ENCODE measurements around the gene ABCD3.

DNA sequence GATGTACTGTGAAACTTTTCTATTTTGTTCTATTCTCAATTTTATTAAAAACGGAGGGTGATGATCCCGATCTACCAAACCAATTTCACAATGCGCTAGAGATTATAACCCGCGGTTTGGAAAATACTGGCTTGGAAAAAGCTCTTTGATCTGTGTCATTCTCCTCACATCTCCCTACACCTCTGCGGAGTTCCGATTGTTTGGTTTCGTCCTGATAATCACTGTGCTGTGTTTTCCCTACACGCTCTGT, 536 bp upstream of the ABCD3 start:
- TF ChIP-seq CTCF (conservative IDR thresholded peaks at IDR 0.05; ENCODE audit: low read depth, low read length) (no peak), MAFK (IDR thresholded peaks at IDR 0.05; ENCODE audit: low read depth, low read length) (no peak), BHLHE40 (IDR thresholded peaks at IDR 0.05; ENCODE audit: low read depth, low read length) (no peak), POLR2A (IDR thresholded peaks at IDR 0.05; ENCODE audit: low read depth, low read length) (no peak), RAD21 (IDR thresholded peaks at IDR 0.05; ENCODE audit: low read length) (no peak), CEBPB (IDR thresholded peaks at IDR 0.05; ENCODE audit: low read depth, low read length) (no peak), MAZ (IDR thresholded peaks at IDR 0.05; ENCODE audit: borderline replicate concordance, low read depth, low read length) (no peak)
